Transverse colon (tissue), 4 donors: ENCODE data around the gene ABTB2.

Experiments used
- CTCF ChIP-seq, 5 experiments: fragments of 200-600 bp in 3 of 5; fragments of 450-650 bp in 2 of 5; sonication (generic) in 3 of 5; IDR thresholded peaks; 1 replicate in 2 of 5; 2 replicates in 3 of 5; pipeline ENCODE4 v1.5.1; 2016 to 2017; ENCODE audit warnings: antibody characterized with exemption in 5 of 5, inconsistent platforms in 3 of 5, mild to moderate bottlenecking in 2 of 5, moderate library complexity in 1 of 5
- EP300 ChIP-seq: sonication (generic); formaldehyde crosslinking; IDR thresholded peaks from one replicate; pipeline ENCODE4 v1.6.1; 2017; ENCODE audit warnings: antibody characterized with exemption, low read depth
- POLR2A ChIP-seq: fragments of 450-650 bp; IDR thresholded peaks from one replicate; pipeline ENCODE4 v1.6.1; 2016; ENCODE audit warnings: antibody characterized with exemption, mild to moderate bottlenecking, moderate library complexity
- POLR2AphosphoS5 ChIP-seq, 3 donors: sonication (generic); formaldehyde crosslinking; IDR thresholded peaks; one replicate each; pipeline ENCODE4 v1.6.1; 2016; ENCODE audit warnings: antibody characterized with exemption in 3 of 3

GRCh38 chr11:34366522-34366921, 8.7 kb upstream of the ABTB2 start:
- TF ChIP-seq CTCF (IDR thresholded peaks at IDR 0.05) = peak; percentile 12 to 40 (median 31)
- no peak for TF ChIP-seq POLR2AphosphoS5 (IDR thresholded peaks at IDR 0.05)
- no peak for TF ChIP-seq POLR2A
- no peak for TF ChIP-seq EP300
